A673 (cell line): ENCODE data around the gene PARVA.

ENCODE experiments used
- EZH2 ChIP-seq: fragments of 200-600 bp; sonication (generic); IDR thresholded peaks from 2 replicates; pipeline ENCODE4 v1.6.1; 2017; ENCODE audit warnings: borderline replicate concordance, low read depth, mild to moderate bottlenecking, mixed read lengths, antibody characterized with exemption, low read length; ENCODE audit not compliant: poor library complexity, severe bottlenecking
- TF ChIP-seq, protein P1 (sequence below): fragments of 300-800, 200-600 bp; sonication (generic); conservative IDR thresholded peaks from 2 replicates; pipeline ENCODE4 v1.5.1; 2017; ENCODE audit warnings: low read depth, mild to moderate bottlenecking, antibody characterized with exemption, low read length, moderate library complexity, mixed read lengths

DNA sequence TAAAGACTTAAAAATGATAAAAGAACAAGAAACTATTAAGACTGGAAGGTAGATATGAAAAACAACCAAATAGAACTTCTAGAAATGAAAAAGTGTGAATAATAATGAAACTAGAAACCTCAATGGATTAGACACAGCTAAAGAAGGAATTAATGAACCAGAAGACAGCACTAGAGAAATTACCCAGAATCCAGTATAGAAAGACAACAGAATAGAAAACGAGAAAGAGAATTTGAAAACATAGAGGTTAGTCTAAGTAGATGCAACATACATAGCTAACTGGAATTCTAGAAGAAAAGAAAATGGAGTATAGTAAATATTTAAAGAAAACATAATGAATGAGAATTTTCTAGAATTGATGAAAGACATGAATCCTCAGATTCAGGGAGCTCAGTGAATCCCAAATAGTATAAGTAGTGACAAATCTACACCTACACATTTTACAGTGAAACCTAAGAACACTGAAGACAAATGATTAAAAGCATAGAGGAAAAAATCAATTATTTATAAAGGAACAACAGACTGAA, 111.9 kb downstream of the PARVA start:
- TF ChIP-seq EZH2 = no peak
- TF ChIP-seq, protein P1, sequence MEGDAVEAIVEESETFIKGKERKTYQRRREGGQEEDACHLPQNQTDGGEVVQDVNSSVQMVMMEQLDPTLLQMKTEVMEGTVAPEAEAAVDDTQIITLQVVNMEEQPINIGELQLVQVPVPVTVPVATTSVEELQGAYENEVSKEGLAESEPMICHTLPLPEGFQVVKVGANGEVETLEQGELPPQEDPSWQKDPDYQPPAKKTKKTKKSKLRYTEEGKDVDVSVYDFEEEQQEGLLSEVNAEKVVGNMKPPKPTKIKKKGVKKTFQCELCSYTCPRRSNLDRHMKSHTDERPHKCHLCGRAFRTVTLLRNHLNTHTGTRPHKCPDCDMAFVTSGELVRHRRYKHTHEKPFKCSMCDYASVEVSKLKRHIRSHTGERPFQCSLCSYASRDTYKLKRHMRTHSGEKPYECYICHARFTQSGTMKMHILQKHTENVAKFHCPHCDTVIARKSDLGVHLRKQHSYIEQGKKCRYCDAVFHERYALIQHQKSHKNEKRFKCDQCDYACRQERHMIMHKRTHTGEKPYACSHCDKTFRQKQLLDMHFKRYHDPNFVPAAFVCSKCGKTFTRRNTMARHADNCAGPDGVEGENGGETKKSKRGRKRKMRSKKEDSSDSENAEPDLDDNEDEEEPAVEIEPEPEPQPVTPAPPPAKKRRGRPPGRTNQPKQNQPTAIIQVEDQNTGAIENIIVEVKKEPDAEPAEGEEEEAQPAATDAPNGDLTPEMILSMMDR = no peak
